Gastrocnemius medialis (tissue), 4 donors: ENCODE data around the gene NFIA. TPM values are rescaled to one million over a fixed set of nuclear protein-coding genes. Genes with fewer than 3 reads are reported as not detected.
A peak's percentile ranks its signal among the peaks of the same experiment; 100 is the strongest.
"Not testable (repeated sequence)": the region's sequence is repeated elsewhere in the genome, so short reads cannot be mapped to it uniquely, and the experiment has no call there.

Experiments used
- ATAC-seq, 2 donors: fragments of 150-250 bp; one replicate each; pipeline ENCODE4 v1.9.1; 2016
- DNase-seq, 2 donors: peaks; one replicate each; pipeline ENCODE4 v3.0.0-alpha.2; 2019
- H3K27ac ChIP-seq, 4 donors: fragments of 200-600 bp; sonication (generic); 1 replicate in 1 of 4; 2 replicates in 3 of 4; pipeline ENCODE4 v1.5.1; 2016 to 2018; ENCODE audit warnings: mild to moderate bottlenecking in 2 of 4, moderate library complexity in 1 of 4
- H3K27me3 ChIP-seq, 3 donors: fragments of 200-600 bp; sonication (generic) in 2 of 3; 1 replicate in 1 of 3; 2 replicates in 2 of 3; pipeline versions ENCODE4 v1.5.1 to v1.6.0; 2016 to 2019; ENCODE audit warnings: mild to moderate bottlenecking in 1 of 3, moderate library complexity in 1 of 3
- H3K36me3 ChIP-seq, 2 donors: fragments of 200-600 bp; sonication (generic) in 1 of 2; one replicate each; pipeline ENCODE4 v1.5.1; 2017 to 2018
- H3K4me1 ChIP-seq, 2 donors: fragments of 200-600 bp; sonication (generic) in 1 of 2; one replicate each; pipeline ENCODE4 v1.5.1; 2016 to 2017; ENCODE audit warnings: mild to moderate bottlenecking in 2 of 2
- H3K4me3 ChIP-seq, 4 donors: fragments of 200-600 bp; sonication (generic) in 3 of 4; 1 replicate in 1 of 4; 2 replicates in 3 of 4; pipeline ENCODE4 v1.5.1; 2016 to 2019; ENCODE audit warnings: mild to moderate bottlenecking in 2 of 4
- H3K9me3 ChIP-seq, 3 donors: fragments of 200-600 bp; sonication (generic) in 2 of 3; 1 replicate in 1 of 3; 2 replicates in 2 of 3; pipeline ENCODE4 v1.5.1; 2016 to 2019
- POLR2A ChIP-seq, 2 donors: fragments of 450-650 bp; IDR thresholded peaks; one replicate each; pipeline ENCODE4 v1.6.1; 2017; ENCODE audit warnings: antibody characterized with exemption in 2 of 2, mild to moderate bottlenecking in 2 of 2, moderate library complexity in 2 of 2
- in situ Hi-C, 4 donors: fragments of 200-750 bp; cut with MboI; loops; one replicate each; pipeline versions ENCODE4 v1.15.0 to v1.8.0; 2017; ENCODE audit warnings: low sequenced_read_pairs in 4 of 4
- intact Hi-C: fragments of 100-400 bp; cut with DNase I; formaldehyde crosslinking; loops from one replicate; pipeline ENCODE4 v1.15.1; 2023; ENCODE audit warnings: low total_unique reads
- total RNA-seq, 4 donors: library from RNA; depleted of rRNA; stranded (reverse); fragments of >200 nt; gene quantifications; one replicate each; pipeline versions ENCODE4 v1.1.0 to v1.2.3, GENCODE V29; 2016
- TF ChIP-seq, protein P1 (sequence below), 5 experiments: fragments of 450-650 bp in 3 of 5; fragments of 200-600 bp in 2 of 5; sonication (generic) in 2 of 5; IDR thresholded peaks in 4 of 5; conservative IDR thresholded peaks in 1 of 5; 1 replicate in 4 of 5; 2 replicates in 1 of 5; pipeline ENCODE4 v1.5.1; 2016 to 2019; ENCODE audit warnings: antibody characterized with exemption in 5 of 5, mild to moderate bottlenecking in 3 of 5, moderate library complexity in 3 of 5

NFIA gene
- total RNA-seq, 4 donors from 2014 or later, result 12.9 to 27.0 (median 26.6) TPM

GRCh38 chr1:61273861-61274260 lies 191.5 kb downstream of the NFIA start:
- no peaks in the 10 kb centered on the region for H3K36me3 ChIP-seq
- H3K27ac ChIP-seq, result peak overlapping the region; percentile 24 to 47 (median 36)
- in situ Hi-C loops (no loop called here), intact Hi-C loops (no loop called here)
- H3K4me3 ChIP-seq, result no peak overlapping the region
- H3K9me3 ChIP-seq, result no peaks in the 10 kb centered on the region
- DNase-seq (no peak), ATAC-seq (no peak)
- peaks cover 0 to 30% of the 10 kb centered on the region in 2 donors for H3K4me1 ChIP-seq
- no peaks in the 10 kb centered on the region for H3K27me3 ChIP-seq
- TF ChIP-seq, protein P1, sequence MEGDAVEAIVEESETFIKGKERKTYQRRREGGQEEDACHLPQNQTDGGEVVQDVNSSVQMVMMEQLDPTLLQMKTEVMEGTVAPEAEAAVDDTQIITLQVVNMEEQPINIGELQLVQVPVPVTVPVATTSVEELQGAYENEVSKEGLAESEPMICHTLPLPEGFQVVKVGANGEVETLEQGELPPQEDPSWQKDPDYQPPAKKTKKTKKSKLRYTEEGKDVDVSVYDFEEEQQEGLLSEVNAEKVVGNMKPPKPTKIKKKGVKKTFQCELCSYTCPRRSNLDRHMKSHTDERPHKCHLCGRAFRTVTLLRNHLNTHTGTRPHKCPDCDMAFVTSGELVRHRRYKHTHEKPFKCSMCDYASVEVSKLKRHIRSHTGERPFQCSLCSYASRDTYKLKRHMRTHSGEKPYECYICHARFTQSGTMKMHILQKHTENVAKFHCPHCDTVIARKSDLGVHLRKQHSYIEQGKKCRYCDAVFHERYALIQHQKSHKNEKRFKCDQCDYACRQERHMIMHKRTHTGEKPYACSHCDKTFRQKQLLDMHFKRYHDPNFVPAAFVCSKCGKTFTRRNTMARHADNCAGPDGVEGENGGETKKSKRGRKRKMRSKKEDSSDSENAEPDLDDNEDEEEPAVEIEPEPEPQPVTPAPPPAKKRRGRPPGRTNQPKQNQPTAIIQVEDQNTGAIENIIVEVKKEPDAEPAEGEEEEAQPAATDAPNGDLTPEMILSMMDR (IDR thresholded peaks at IDR 0.05 in 4 of 5, conservative IDR thresholded peaks at IDR 0.05 in 1 of 5), result no peak

GRCh38 chr1:61274939-61275338 lies 192.6 kb downstream of the NFIA start:
- ATAC-seq (no peak), DNase-seq (no peak)
- H3K4me1 ChIP-seq, result peaks cover 7 to 33% of the 10 kb centered on the region in 2 donors
- no peaks in the 10 kb centered on the region for H3K9me3 ChIP-seq
- no peaks in the 10 kb centered on the region for H3K27me3 ChIP-seq
- intact Hi-C loops (no loop called here), in situ Hi-C loops (no loop called here)
- no peaks in the 10 kb centered on the region for H3K36me3 ChIP-seq
- H3K4me3 ChIP-seq, result peak overlapping the region in 3 of 4 donors; percentile 8 to 20 (median 11)
- TF ChIP-seq POLR2A (IDR thresholded peaks at IDR 0.05), result no peak
- TF ChIP-seq, protein P1 (IDR thresholded peaks at IDR 0.05 in 4 of 5, conservative IDR thresholded peaks at IDR 0.05 in 1 of 5), result no peak
- H3K27ac ChIP-seq, result peak overlapping the region in 3 of 4 donors; percentile 0 to 34 (median 31)

DNA sequence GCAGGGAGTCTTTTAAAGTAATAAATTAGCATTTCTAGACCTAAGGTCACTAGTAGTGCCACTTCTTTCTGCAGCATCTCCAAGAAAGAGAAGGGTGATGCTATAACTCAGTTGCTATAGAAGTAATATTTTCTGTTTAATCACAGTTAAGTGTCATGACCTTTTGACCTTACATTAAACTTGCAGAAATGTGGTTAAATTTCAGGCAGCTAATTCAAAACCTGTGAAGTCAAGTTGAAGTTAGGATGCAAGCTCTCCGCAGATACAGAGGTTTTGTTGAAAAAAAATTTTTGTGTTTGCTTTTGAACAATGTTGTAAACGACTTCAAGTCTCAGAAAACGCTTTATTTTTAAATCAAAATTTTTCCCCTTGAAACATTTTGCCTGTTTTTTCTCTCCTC lies 193.9 kb downstream of the NFIA start:
- no peak for DNase-seq
- no peak for ATAC-seq
- H3K36me3 ChIP-seq, result no peaks in the 10 kb centered on the region
- no peaks in the 10 kb centered on the region for H3K27me3 ChIP-seq
- in situ Hi-C loops (no loop called here), intact Hi-C loops (no loop called here)
- TF ChIP-seq POLR2A (IDR thresholded peaks at IDR 0.05), result no peak
- no peak overlapping the region for H3K4me3 ChIP-seq
- H3K4me1 ChIP-seq, result peaks cover 7 to 44% of the 10 kb centered on the region in 2 donors
- H3K9me3 ChIP-seq, result no peaks in the 10 kb centered on the region
- peak overlapping the region in 2 of 4 donors; percentile 52 to 64 for H3K27ac ChIP-seq

- no peaks in the 10 kb centered on the region for H3K36me3 ChIP-seq
- TF ChIP-seq, protein P1 (IDR thresholded peaks at IDR 0.05 in 4 of 5, conservative IDR thresholded peaks at IDR 0.05 in 1 of 5), result no peak
- no peak for TF ChIP-seq POLR2A (IDR thresholded peaks at IDR 0.05)
- peak in 1 of 2 donors; percentile 58 for ATAC-seq
- peak overlapping the region; percentile 52 to 64 (median 60) for H3K27ac ChIP-seq
- H3K4me1 ChIP-seq, result peaks cover 7 to 52% of the 10 kb centered on the region in 2 donors
- in situ Hi-C loops, result no loop called here
- peak overlapping the region in 3 of 4 donors; percentile 1 to 31 (median 30) for H3K4me3 ChIP-seq
- peak; percentile 17 to 38 for DNase-seq
- no peaks in the 10 kb centered on the region for H3K27me3 ChIP-seq
- H3K9me3 ChIP-seq, result no peaks in the 10 kb centered on the region
- intact Hi-C loops, result no loop called here
Measured at GRCh38 chr1:61277121-61277690, 194.8 kb downstream of the NFIA start.

DNA sequence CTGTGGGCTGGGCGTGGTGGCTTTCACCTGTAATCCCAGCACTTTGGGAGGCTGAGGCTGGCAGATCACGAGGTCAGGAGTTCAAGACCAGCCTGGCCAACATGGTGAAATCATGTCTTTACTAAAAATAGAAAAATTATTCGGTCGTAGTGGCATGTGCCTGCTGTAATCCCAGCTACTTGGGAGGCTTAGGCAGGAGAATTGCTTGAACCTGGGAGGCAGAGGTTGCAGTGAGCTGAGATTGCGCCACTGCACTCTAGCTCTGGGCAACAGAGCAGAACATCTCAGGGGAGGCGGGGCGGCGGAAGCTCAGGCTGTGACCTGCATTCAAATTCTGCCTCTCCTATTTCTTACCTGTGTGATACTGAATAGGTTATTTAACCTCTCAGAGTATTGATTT lies 196.1 kb downstream of the NFIA start:
- in situ Hi-C loops, H3K36me3 ChIP-seq, H3K4me3 ChIP-seq, intact Hi-C loops, H3K27me3 ChIP-seq, H3K9me3 ChIP-seq: not testable (repeated sequence)
- peak; percentile 29 to 76 for DNase-seq
- peak; percentile 50 to 76 for ATAC-seq
- Histone ChIP-seq H3K27ac (peak overlapping the region; percentile 8 to 64 (median 56)), H3K4me1 (peaks cover 7 to 50% of the 10 kb centered on the region in 2 donors)

GRCh38 chr1:61278966-61279365 lies 196.6 kb downstream of the NFIA start:
- no peak for DNase-seq
- peak overlapping the region; percentile 8 to 64 (median 47) for H3K27ac ChIP-seq
- peaks cover 7 to 46% of the 10 kb centered on the region in 2 donors for H3K4me1 ChIP-seq
- in situ Hi-C loops (no loop called here), intact Hi-C loops (no loop called here)
- no peak overlapping the region for H3K4me3 ChIP-seq
- no peaks in the 10 kb centered on the region for H3K9me3 ChIP-seq
- no peaks in the 10 kb centered on the region for H3K36me3 ChIP-seq
- TF ChIP-seq POLR2A (IDR thresholded peaks at IDR 0.05), result no peak
- TF ChIP-seq, protein P1 (IDR thresholded peaks at IDR 0.05 in 4 of 5, conservative IDR thresholded peaks at IDR 0.05 in 1 of 5), result no peak
- ATAC-seq, result no peak
- no peaks in the 10 kb centered on the region for H3K27me3 ChIP-seq
